CD14-positive monocyte (primary cell): ENCODE measurements around the gene MAN1C1. TPM values are rescaled to one million over a fixed set of nuclear protein-coding genes. Genes with fewer than 3 reads are reported as not detected.
"Not testable (repeated sequence)": the region's sequence is repeated elsewhere in the genome, so short reads cannot be mapped to it uniquely, and the experiment has no call there.

ENCODE experiments used
- DNase-seq, 3 donors: peaks; one replicate each; pipeline ENCODE4 v3.0.0-alpha.2; 2011 to 2022
- H2AFZ ChIP-seq: 2 replicates; pipeline ENCODE4 v1.6.0; 2012; ENCODE audit warnings: mild to moderate bottlenecking, low read depth, low read length, inconsistent platforms; ENCODE audit not compliant: insufficient read depth, poor library complexity, severe bottlenecking
- H3K27ac ChIP-seq, 2 donors: 1 replicate in 1 of 2; 2 replicates in 1 of 2; pipeline ENCODE4 v1.5.1; 2012 to 2013; ENCODE audit warnings: low read length in 2 of 2, control low read depth in 1 of 2, inconsistent platforms in 1 of 2, low read depth in 1 of 2, mild to moderate bottlenecking in 1 of 2
- H3K27me3 ChIP-seq, 2 donors: one replicate each; pipeline versions ENCODE4 v1.6.0 to v1.6.1; 2011 to 2013; ENCODE audit warnings: low read length in 2 of 2; ENCODE audit not compliant: control insufficient read depth in 2 of 2, insufficient read depth in 2 of 2
- H3K36me3 ChIP-seq, 2 donors: replicated peaks in 1 of 2; 1 replicate in 1 of 2; 2 replicates in 1 of 2; pipeline versions ENCODE4 v1.5.1 to v1.6.1; 2012 to 2013; ENCODE audit warnings: low read length in 2 of 2, control low read depth in 1 of 2, inconsistent platforms in 1 of 2, mild to moderate bottlenecking in 1 of 2; ENCODE audit not compliant: insufficient read depth in 2 of 2, control insufficient read depth in 1 of 2
- H3K4me1 ChIP-seq, 2 donors: 1 replicate in 1 of 2; 2 replicates in 1 of 2; pipeline versions ENCODE4 v1.5.1 to v1.6.1; 2012 to 2013; ENCODE audit warnings: low read length in 2 of 2, control low read depth in 1 of 2, inconsistent platforms in 1 of 2, mild to moderate bottlenecking in 1 of 2, moderate library complexity in 1 of 2; ENCODE audit not compliant: insufficient read depth in 2 of 2, control insufficient read depth in 1 of 2
- H3K4me2 ChIP-seq: replicated peaks from 2 replicates; pipeline ENCODE3; 2012; ENCODE audit warnings: low read length, moderate library complexity, mild to moderate bottlenecking; ENCODE audit not compliant: poor library complexity, severe bottlenecking; ENCODE audit errors: extremely low read depth
- H3K4me3 ChIP-seq, 3 experiments: fragments of 200-600 bp in 1 of 3; sonication (generic) in 1 of 3; replicated peaks in 1 of 3; 1 replicate in 2 of 3; 2 replicates in 1 of 3; pipeline ENCODE4 v1.5.1; 2011 to 2013; ENCODE audit warnings: low read length in 3 of 3, mild to moderate bottlenecking in 3 of 3, control low read depth in 2 of 3, low read depth in 2 of 3, inconsistent platforms in 1 of 3, moderate library complexity in 1 of 3
- H3K79me2 ChIP-seq: 2 replicates; pipeline ENCODE4 v1.6.0; 2012; ENCODE audit warnings: mild to moderate bottlenecking, control low read depth, inconsistent platforms, low read length, moderate library complexity; ENCODE audit not compliant: insufficient read depth
- H3K9ac ChIP-seq: 2 replicates; pipeline ENCODE4 v1.6.0; 2017; ENCODE audit warnings: low read length, mild to moderate bottlenecking; ENCODE audit not compliant: insufficient read depth, poor library complexity, severe bottlenecking
- H3K9me3 ChIP-seq, 2 donors: replicated peaks in 1 of 2; 1 replicate in 1 of 2; 2 replicates in 1 of 2; pipeline versions ENCODE4 v1.5.1 to v1.6.1; 2012 to 2013; ENCODE audit warnings: low read length in 2 of 2, control low read depth in 1 of 2; ENCODE audit not compliant: control insufficient read depth in 1 of 2, insufficient read depth in 1 of 2
- H4K20me1 ChIP-seq: 2 replicates; pipeline ENCODE4 v1.6.0; 2012; ENCODE audit warnings: mild to moderate bottlenecking, low read length, control low read depth, moderate library complexity; ENCODE audit not compliant: insufficient read depth
- H3K27ac Mint-ChIP-seq, 7 donors: one replicate each; pipeline ENCODE4 v1.8.0; 2020; ENCODE audit warnings: mild to moderate bottlenecking in 7 of 7, mixed read lengths in 7 of 7, moderate library complexity in 6 of 7, inconsistent platforms in 2 of 7
- H3K27me3 Mint-ChIP-seq, 3 donors: one replicate each; pipeline ENCODE4 v1.8.0; 2021 to 2022; ENCODE audit warnings: low read depth in 3 of 3, mild to moderate bottlenecking in 3 of 3, mixed read lengths in 3 of 3, moderate library complexity in 3 of 3, inconsistent platforms in 1 of 3
- H3K36me3 Mint-ChIP-seq, 2 donors: one replicate each; pipeline ENCODE4 v1.8.0; 2020; ENCODE audit warnings: mixed read lengths in 2 of 2, inconsistent platforms in 1 of 2, mild to moderate bottlenecking in 1 of 2
- H3K4me1 Mint-ChIP-seq: one replicate; pipeline ENCODE4 v1.8.0; 2020; ENCODE audit warnings: mild to moderate bottlenecking, mixed read lengths
- H3K4me3 Mint-ChIP-seq, 2 donors: one replicate each; pipeline ENCODE4 v1.8.0; 2020; ENCODE audit warnings: mild to moderate bottlenecking in 2 of 2, mixed read lengths in 2 of 2, moderate library complexity in 1 of 2
- H3K9me3 Mint-ChIP-seq, 7 donors: one replicate each; pipeline ENCODE4 v1.8.0; 2020 to 2022; ENCODE audit warnings: mixed read lengths in 7 of 7, mild to moderate bottlenecking in 6 of 7, moderate library complexity in 6 of 7, inconsistent platforms in 2 of 7
- WGBS: methylation state at CpG from one replicate; pipeline ENCODE4 v1.1.5; 2013; ENCODE audit warnings: missing lambda C conversion rate; ENCODE audit not compliant: insufficient coverage; 5-methylcytosine and 5-hydroxymethylcytosine counted together
- intact Hi-C, 2 donors: fragments of 100-400 bp; cut with micrococcal nuclease; formaldehyde crosslinking; loops; one replicate each; pipeline versions ENCODE4 v1.15.0 to v1.15.1; 2023
- polyA plus RNA-seq, 3 donors: library from polyadenylated mRNA; depleted of rRNA in 1 of 3; unstranded in 2 of 3; stranded (reverse) in 1 of 3; fragments of 300-500 nt in 2 of 3; fragments of >200 nt in 1 of 3; fragmentation: Illumina TruSeq in 2 of 3; gene quantifications; 1 replicate in 2 of 3; 2 replicates in 1 of 3; pipeline ENCODE4 v1.2.3, GENCODE V29; 2012 to 2021
- TF ChIP-seq, protein P1 (sequence below): fragments of 200-600 bp; IDR thresholded peaks from one replicate; pipeline ENCODE4 v1.8.0; 2022; ENCODE audit warnings: antibody characterized with exemption, mild to moderate bottlenecking

MAN1C1 gene
- polyA plus RNA-seq, 3 donors = 1.2 to 7.2 (median 1.7) TPM

- H3K36me3 ChIP-seq, H3K9ac ChIP-seq, H3K27ac Mint-ChIP-seq, DNase-seq, H3K9me3 Mint-ChIP-seq, H3K36me3 Mint-ChIP-seq, intact Hi-C loops, H3K79me2 ChIP-seq, H4K20me1 ChIP-seq, H3K4me1 Mint-ChIP-seq, H3K4me3 ChIP-seq, H3K27ac ChIP-seq, H3K27me3 Mint-ChIP-seq, H2AFZ ChIP-seq, H3K9me3 ChIP-seq, H3K4me2 ChIP-seq, H3K4me1 ChIP-seq, H3K27me3 ChIP-seq, H3K4me3 Mint-ChIP-seq: not testable (repeated sequence)
- WGBS = 96% methylated on average over 7 of the region's 13 CpGs
Measured at GRCh38 chr1:25588786-25589185, 27.8 kb upstream of the MAN1C1 start.

DNA sequence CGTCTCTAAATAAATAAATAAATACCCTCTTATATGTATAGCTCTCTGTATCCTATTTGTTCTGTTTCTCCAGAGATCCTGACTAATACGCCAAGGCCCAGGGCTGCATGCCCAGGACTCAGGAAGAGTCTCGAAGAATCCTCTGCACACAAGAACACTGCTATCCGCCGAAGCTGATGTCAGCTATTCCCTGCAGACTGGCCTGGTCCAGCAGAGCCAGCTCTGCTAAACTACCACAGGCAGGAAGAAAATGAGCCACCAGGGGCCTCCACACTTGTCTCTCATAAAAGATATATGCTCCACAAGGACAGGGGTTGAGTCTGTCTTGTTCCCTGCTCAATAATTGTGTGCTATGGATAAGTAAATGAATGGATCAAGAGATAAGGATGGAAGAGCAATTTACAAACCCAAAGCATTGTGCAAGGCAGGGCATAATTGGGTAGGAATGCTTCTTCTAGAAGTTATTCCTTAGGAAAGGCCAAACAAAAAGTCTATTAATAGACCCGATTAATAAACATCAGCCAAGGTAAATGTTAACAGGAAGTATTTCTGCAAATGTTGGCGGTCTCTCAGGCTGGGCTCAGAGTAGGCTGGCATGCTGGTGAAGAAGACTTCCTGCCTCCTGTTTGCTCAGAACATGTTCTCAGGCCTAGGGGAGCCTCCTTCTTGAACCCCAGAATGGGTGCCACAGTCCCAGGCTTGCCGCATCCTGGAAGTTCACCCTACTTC, 26.3 kb upstream of the MAN1C1 start:
- Mint-ChIP-seq H3K9me3 (peaks cover 0 to 1% (median 0%) of the 10 kb centered on the region in 7 donors), H3K36me3 (no peaks in the 10 kb centered on the region), H3K27ac (no peak overlapping the region), H3K4me1 (no peaks in the 10 kb centered on the region), H3K4me3 (no peak overlapping the region), H3K27me3 (peaks cover 0 to 8% (median 5%) of the 10 kb centered on the region in 3 donors)
- Histone ChIP-seq H3K27ac (no peak overlapping the region), H4K20me1 (no peaks in the 10 kb centered on the region), H3K4me2 (no peak overlapping the region), H3K4me3 (no peak overlapping the region), H3K9me3 (no peaks in the 10 kb centered on the region), H3K4me1 (no peaks in the 10 kb centered on the region), H2AFZ (no peak overlapping the region), H3K27me3 (no peaks in the 10 kb centered on the region), H3K79me2 (no peaks in the 10 kb centered on the region), H3K36me3 (no peaks in the 10 kb centered on the region), H3K9ac (no peak overlapping the region)
- intact Hi-C loops = no loop called here
- no peak for DNase-seq
- WGBS = 94% methylated on average over 2 of the region's 8 CpGs
- TF ChIP-seq, protein P1, sequence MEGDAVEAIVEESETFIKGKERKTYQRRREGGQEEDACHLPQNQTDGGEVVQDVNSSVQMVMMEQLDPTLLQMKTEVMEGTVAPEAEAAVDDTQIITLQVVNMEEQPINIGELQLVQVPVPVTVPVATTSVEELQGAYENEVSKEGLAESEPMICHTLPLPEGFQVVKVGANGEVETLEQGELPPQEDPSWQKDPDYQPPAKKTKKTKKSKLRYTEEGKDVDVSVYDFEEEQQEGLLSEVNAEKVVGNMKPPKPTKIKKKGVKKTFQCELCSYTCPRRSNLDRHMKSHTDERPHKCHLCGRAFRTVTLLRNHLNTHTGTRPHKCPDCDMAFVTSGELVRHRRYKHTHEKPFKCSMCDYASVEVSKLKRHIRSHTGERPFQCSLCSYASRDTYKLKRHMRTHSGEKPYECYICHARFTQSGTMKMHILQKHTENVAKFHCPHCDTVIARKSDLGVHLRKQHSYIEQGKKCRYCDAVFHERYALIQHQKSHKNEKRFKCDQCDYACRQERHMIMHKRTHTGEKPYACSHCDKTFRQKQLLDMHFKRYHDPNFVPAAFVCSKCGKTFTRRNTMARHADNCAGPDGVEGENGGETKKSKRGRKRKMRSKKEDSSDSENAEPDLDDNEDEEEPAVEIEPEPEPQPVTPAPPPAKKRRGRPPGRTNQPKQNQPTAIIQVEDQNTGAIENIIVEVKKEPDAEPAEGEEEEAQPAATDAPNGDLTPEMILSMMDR = no peak
